Stimulated activated CD4-positive, alpha-beta T cell treated with anti-CD3 and anti-CD28 coated beads, Interleukin-4, amount 100 ng/mL, for 24 hours (primary cell): ENCODE measurements around the gene ARL8A.
"Not testable (repeated sequence)": the region's sequence is repeated elsewhere in the genome, so short reads cannot be mapped to it uniquely, and the experiment has no call there.

Experiments used
- DNase-seq: peaks from one replicate; pipeline ENCODE4 v3.0.0-alpha.2; 2020

The ARL8A gene

GRCh38 chr1:202133496-202133895 is 11.0 kb downstream of the ARL8A start:
- DNase-seq: no peak

- DNase-seq: no peak
Observed at GRCh38 chr1:202133001-202133400, 11.5 kb downstream of the ARL8A start.

GRCh38 chr1:202131956-202132821 is 12.3 kb downstream of the ARL8A start:
- DNase-seq: no peak

- no peak for DNase-seq
Observed at GRCh38 chr1:202130816-202131522, 13.6 kb downstream of the ARL8A start.

GRCh38 chr1:202130297-202130721 is 14.2 kb downstream of the ARL8A start:
- no peak for DNase-seq

GRCh38 chr1:202129453-202130296 is 14.9 kb downstream of the ARL8A start:
- DNase-seq: no peak

GRCh38 chr1:202127836-202128622 is 16.5 kb downstream of the ARL8A start:
- no peak for DNase-seq

GRCh38 chr1:202127061-202127460 is 17.5 kb downstream of the ARL8A start:
- DNase-seq: no peak

GRCh38 chr1:202126426-202126825 is 18.1 kb downstream of the ARL8A start:
- DNase-seq: no peak

GRCh38 chr1:202125611-202126010 is 18.9 kb downstream of the ARL8A start:
- DNase-seq: no peak

- no peak for DNase-seq
Observed at GRCh38 chr1:202124142-202124541, 20.4 kb downstream of the ARL8A start.

- no peak for DNase-seq
Observed at GRCh38 chr1:202123336-202123813, 21.2 kb downstream of the ARL8A start.

- DNase-seq: no peak
Observed at GRCh38 chr1:202122639-202123335, 21.8 kb downstream of the ARL8A start, which contains the start of gene GPR37L1. Gene GPR37L1, plus strand, starts transcription at chr1:202122917. Its CDS starts 47 bp downstream, at chr1:202122964.

GRCh38 chr1:202121006-202121405 is 23.5 kb downstream of the ARL8A start:
- DNase-seq: no peak

- DNase-seq: no peak
Observed at GRCh38 chr1:202117898-202118371, 26.6 kb downstream of the ARL8A start.

GRCh38 chr1:202116287-202116686 is 28.2 kb downstream of the ARL8A start:
- DNase-seq: no peak

GRCh38 chr1:202113690-202114300 is 30.7 kb downstream of the ARL8A start:
- DNase-seq: no peak

- no peak for DNase-seq
Observed at GRCh38 chr1:202112859-202113689, 31.5 kb downstream of the ARL8A start.

- not testable (repeated sequence) for DNase-seq
Observed at GRCh38 chr1:202111589-202111988, 32.9 kb downstream of the ARL8A start.

- no peak for DNase-seq
Observed at GRCh38 chr1:202110977-202111376, 33.6 kb downstream of the ARL8A start.
